HG02759 (cell line): ENCODE results near the gene RAB30.

Experiments
- ATAC-seq: cut with Tn5 transposase; IDR thresholded peaks from one replicate; pipeline ENCODE4 v1.9.1; 2021; ENCODE audit warnings: mild to moderate bottlenecking, moderate library complexity; ENCODE audit not compliant: unreplicated experiment

Gene RAB30

GRCh38 chr11:83070731-83071566 is 748 bp downstream of the RAB30 start:
- ATAC-seq, result no peak

GRCh38 chr11:83070044-83070701 is 1.5 kb downstream of the RAB30 start:
- ATAC-seq, result no peak

- no peak for ATAC-seq
Measured at GRCh38 chr11:83069441-83070043, 2.2 kb downstream of the RAB30 start.

- ATAC-seq, result no peak
Measured at GRCh38 chr11:83068568-83068967, 3.1 kb downstream of the RAB30 start.

DNA sequence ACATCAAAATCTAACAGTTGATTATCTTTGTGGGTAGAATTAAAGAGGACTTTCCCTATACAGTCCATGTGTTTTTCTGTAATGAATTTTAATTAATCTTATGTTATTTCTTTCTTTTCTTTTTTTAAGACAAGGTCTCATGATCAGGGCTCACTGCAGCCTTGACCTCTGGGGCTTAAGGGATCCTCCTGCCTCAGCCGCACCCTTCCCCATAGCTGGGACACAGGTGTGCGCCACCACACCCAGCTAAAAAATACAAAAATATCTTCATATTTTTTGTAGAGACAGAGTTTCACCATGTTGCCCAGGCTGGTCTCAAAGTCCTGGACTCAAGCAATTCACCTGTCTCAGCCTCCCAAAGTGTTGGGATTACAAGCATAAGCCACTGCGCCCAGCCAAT is 7.7 kb downstream of the RAB30 start:
- no peak for ATAC-seq

DNA sequence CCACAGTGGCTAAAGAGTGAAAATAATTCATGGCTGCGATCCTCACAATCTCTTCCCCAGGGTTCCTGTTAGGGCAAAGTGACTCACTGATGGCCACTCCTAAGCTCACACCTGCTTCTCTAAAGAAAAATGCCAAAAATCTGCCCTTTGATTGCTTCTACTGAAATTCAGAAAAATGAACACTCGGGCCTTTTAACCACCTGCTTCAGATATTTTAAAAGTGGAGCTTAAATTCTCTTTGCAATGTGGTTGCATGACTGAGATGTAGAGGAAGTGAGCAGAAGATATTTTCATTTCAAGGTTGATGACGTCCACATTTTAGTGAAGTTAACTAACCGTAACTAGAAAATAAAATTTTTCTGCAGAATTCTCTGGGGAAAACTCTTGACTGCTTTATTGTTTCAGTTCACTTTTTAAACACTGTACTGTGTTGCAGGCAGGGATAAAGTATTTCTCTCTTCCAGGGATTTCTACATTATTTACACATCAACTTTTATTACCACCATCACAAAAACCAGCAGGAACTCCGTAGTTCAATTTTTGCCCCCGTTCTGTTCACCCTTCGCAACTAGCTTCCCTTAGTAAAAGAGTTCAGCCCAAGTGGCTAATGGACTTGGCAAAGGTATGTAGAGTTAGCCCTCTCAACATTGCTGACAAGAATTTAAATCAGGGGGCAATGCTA is 8.5 kb downstream of the RAB30 start:
- peak; percentile 68 for ATAC-seq

DNA sequence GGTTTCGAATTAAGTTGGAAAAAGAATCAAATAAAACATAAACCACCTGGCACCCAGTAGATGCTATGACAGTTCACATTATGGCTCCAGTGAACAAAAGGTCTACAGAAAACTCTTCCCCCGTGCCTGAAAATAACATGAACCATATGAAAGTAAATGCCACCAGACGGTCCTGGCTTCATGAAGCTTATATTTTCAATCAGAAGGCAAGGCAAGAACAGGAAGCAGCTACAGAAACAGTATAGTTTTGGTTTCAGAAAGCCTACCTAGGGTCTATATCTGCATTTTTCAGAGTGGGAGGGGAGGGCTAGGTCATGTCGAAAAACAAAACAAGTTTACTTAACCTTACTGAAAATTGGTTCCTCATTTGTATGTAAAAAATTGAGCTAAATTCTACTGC is 9.8 kb downstream of the RAB30 start:
- peak; percentile 62 for ATAC-seq

DNA sequence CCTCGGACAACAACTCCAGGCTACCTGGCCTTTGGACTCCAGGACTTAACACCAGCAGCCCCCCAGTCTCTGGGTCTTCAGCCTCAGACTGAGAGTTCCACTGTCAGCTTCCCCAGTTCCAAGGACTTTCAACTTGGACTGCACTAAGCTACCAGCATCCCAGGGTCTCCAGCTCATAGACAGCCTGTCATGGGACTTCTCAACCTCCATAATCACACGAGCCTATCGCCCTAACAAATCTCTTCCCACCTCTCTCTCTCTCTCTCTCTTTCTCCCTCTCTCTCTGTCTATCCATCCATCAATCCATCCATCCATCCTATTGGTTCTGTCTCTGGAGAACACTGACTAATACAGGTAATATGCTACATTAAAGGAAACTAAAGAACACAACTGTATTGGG is 10.7 kb downstream of the RAB30 start:
- no peak for ATAC-seq

DNA sequence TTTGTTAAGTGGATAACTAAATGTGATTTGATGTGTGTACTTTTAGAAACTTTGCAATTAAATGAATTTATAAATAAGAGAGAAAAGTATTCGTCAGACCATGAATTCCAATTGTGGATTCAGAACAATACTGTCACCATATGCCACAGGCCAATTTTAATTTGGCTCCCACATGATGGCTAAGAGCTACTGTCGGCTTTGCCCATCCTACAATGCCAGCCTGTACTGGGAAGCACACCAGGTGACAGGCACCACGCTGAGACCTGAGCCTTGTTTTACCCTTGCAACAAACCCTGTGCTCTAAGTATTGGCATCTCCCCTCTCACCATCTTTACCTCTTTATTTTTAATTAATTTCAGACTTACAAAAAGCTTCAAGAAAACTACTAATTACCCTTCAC is 14.0 kb downstream of the RAB30 start:
- no peak for ATAC-seq

GRCh38 chr11:83056611-83057010 is 15.1 kb downstream of the RAB30 start:
- ATAC-seq, result no peak

DNA sequence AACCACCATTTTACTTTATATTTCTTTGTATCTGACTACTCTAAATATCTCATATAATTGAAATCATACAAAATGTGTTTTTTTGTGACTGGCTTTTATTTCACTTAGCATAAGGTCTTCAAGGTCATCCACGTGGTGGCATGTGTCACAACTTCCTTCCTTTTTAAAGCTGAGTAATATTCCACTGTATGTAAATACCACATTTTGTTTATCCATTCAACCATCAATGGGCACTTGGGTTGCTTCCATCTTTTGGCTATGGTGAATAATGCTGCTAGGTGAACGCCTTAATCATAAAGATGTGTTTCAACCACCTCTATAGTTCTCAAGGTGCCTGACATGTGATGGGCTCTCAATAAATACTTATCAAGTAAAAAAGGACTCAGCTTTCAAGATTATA is 15.5 kb downstream of the RAB30 start:
- ATAC-seq, result no peak

GRCh38 chr11:83054904-83055380 is 16.8 kb downstream of the RAB30 start:
- ATAC-seq, result peak; percentile 60

- ATAC-seq, result peak; percentile 75
Measured at GRCh38 chr11:83054001-83054400, 17.7 kb downstream of the RAB30 start.

- ATAC-seq, result no peak
Measured at GRCh38 chr11:83051760-83052671, 19.7 kb downstream of the RAB30 start.

GRCh38 chr11:83047515-83048225 is 24.0 kb downstream of the RAB30 start:
- ATAC-seq, result no peak

DNA sequence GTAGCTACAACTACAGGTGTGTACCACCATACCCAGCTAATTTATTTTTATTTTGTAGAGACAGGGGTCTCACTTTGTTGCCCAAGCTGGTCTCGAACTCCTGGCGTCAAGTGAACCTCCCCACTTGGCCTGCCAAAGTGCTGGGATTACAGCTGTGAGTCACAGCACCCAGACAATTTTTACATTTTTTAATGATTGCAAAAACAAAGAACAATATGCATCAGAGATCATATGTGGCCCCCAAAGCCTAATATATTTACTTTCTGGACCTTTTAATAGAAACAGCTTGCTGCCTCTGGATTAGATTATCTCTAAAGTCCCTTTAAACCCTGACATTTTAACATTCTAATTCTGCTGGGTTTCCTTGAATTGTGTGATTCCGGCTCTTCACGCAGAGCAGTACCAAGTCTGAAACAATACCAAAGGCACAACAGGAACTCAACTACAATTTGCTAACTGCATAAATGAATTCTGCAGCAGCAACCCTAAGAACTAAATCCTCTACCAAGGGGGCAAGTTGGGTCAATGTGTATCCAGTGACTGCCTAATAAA is 25.0 kb downstream of the RAB30 start:
- no peak for ATAC-seq

- ATAC-seq, result peak; percentile 79
Measured at GRCh38 chr11:83044958-83045712, 26.6 kb downstream of the RAB30 start.

DNA sequence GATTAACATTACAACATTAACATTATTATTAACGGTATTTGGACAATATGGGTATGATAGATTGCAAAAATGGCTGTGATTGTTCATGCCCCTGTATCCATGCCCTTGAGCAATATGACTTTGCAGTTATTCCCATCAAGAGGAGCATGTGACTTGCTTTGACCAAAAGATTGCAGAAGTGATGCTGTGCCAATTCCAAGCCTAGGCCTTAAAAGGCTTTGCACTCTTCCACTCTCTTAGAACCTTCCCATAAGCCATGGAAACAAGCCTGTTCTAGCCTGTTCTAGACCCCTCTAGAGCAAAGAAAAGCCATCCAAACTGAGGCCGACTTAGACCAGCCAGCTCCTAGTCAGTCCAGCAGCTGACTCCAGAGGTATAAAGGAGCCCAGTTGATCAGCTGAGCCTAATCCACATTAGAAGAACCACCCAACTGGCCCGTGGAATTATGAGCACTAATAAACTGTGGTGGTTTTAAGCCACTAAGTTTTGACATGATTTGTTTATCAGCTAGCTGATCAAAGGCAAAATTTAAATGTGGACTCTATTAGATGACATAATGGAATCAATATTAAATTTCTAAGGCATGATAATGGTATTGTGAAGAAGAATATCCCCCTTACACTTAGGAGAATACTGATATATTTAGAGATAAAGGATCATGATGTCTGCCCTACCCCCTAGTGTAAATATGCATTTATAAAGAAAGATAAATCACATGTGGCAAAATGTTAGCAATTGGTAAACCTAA is 28.6 kb downstream of the RAB30 start:
- no peak for ATAC-seq
